ENCODE results near the gene DPY19L3.
"Not testable (repeated sequence)": the region's sequence is repeated elsewhere in the genome, so short reads cannot be mapped to it uniquely, and the experiment has no call there.

DPY19L3 gene

GRCh38 chr19:32396046-32396652, 9.4 kb upstream of the DPY19L3 start:
- DNase-seq, result no peak

- DNase-seq, result no peak
Observed at GRCh38 chr19:32397671-32398101, 7.9 kb upstream of the DPY19L3 start.

- no peak for DNase-seq
Observed at GRCh38 chr19:32401992-32402391, 3.6 kb upstream of the DPY19L3 start.

GRCh38 chr19:32403291-32403995, 2.1 kb upstream of the DPY19L3 start:
- no peak for DNase-seq

- DNase-seq, result peak in 1 of 2 experiments; percentile 24
Observed at GRCh38 chr19:32404213-32404932, 1.2 kb upstream of the DPY19L3 start.

GRCh38 chr19:32404933-32405430, 588 bp upstream of the DPY19L3 start:
- DNase-seq, result no peak

GRCh38 chr19:32406161-32407003, 812 bp downstream of the DPY19L3 start:
- DNase-seq, result no peak

GRCh38 chr19:32407004-32407992, 1.7 kb downstream of the DPY19L3 start:
- no peak for DNase-seq

GRCh38 chr19:32415246-32415645, 9.7 kb downstream of the DPY19L3 start:
- DNase-seq, result no peak

GRCh38 chr19:32415669-32416068, 10.1 kb downstream of the DPY19L3 start:
- no peak for DNase-seq

GRCh38 chr19:32416749-32417456, 11.3 kb downstream of the DPY19L3 start:
- no peak for DNase-seq

- no peak for DNase-seq
Observed at GRCh38 chr19:32418155-32418554, 12.6 kb downstream of the DPY19L3 start.

- no peak for DNase-seq
Observed at GRCh38 chr19:32421589-32422361, 16.2 kb downstream of the DPY19L3 start.

- no peak for DNase-seq
Observed at GRCh38 chr19:32422435-32422834, 16.9 kb downstream of the DPY19L3 start.

GRCh38 chr19:32423944-32424343, 18.4 kb downstream of the DPY19L3 start:
- not testable (repeated sequence) for DNase-seq

- DNase-seq, result no peak
Observed at GRCh38 chr19:32427536-32427935, 22.0 kb downstream of the DPY19L3 start.

- DNase-seq, result no peak
Observed at GRCh38 chr19:32436692-32437091, 31.1 kb downstream of the DPY19L3 start.

GRCh38 chr19:32437096-32437495, 31.5 kb downstream of the DPY19L3 start:
- DNase-seq, result no peak

- DNase-seq, result no peak
Observed at GRCh38 chr19:32438751-32439150, 33.2 kb downstream of the DPY19L3 start.

GRCh38 chr19:32442650-32443049, 37.1 kb downstream of the DPY19L3 start:
- no peak for DNase-seq
